A673 (cell line): ENCODE measurements around the gene CCR4. TPM values are rescaled to one million over a fixed set of nuclear protein-coding genes. Genes with fewer than 3 reads are reported as not detected.

Source experiments
- BruUV-seq: library from RNA; stranded (reverse); fragments of 400-500 nt; replicated peaks from 2 replicates; lab custom pipeline; 2021; lab: Mats Ljungman, UMichigan
- CTCF ChIA-PET: fragments of 300-600 bp; sonication (Branson Sonifier 250); formaldehyde crosslinking; loops from one replicate; lab custom pipeline; 2022; ENCODE audit warnings: antibody characterized with exemption; lab: Charles Lee
- POLR2A ChIA-PET: fragments of 300-600 bp; sonication (Branson Sonifier 250); formaldehyde crosslinking; loops from one replicate; lab custom pipeline; 2022; ENCODE audit warnings: antibody characterized with exemption; ENCODE audit not compliant: low non-redundant PET; lab: Charles Lee
- DNase-seq: peaks from one replicate; pipeline ENCODE4 v3.0.0-alpha.2; 2015; ENCODE audit warnings: low spot score
- H3K27ac ChIP-seq: fragments of 200-600 bp; sonication (generic); 2 replicates; pipeline ENCODE4 v1.5.1; 2016; ENCODE audit warnings: mixed run types, low read depth, mild to moderate bottlenecking, mixed read lengths, antibody characterized with exemption, low read length; ENCODE audit not compliant: poor library complexity, severe bottlenecking
- H3K27me3 ChIP-seq: fragments of 200-600 bp; sonication (generic); replicated peaks from 2 replicates; pipeline ENCODE4 v1.6.1; 2017; ENCODE audit warnings: mixed run types, low read depth, mild to moderate bottlenecking, mixed read lengths, antibody characterized with exemption, low read length; ENCODE audit not compliant: insufficient read depth, poor library complexity
- H3K36me3 ChIP-seq: fragments of 200-600 bp; sonication (generic); 2 replicates; pipeline ENCODE4 v1.6.1; 2016; ENCODE audit warnings: mixed run types, mild to moderate bottlenecking, mixed read lengths, antibody characterized with exemption, low read length; ENCODE audit not compliant: insufficient read depth, poor library complexity, severe bottlenecking
- H3K4me1 ChIP-seq: fragments of 200-600 bp; sonication (generic); 2 replicates; pipeline ENCODE4 v1.6.1; 2017; ENCODE audit warnings: mixed run types, mild to moderate bottlenecking, mixed read lengths, antibody characterized with exemption, low read length; ENCODE audit not compliant: insufficient read depth, poor library complexity, severe bottlenecking
- H3K4me3 ChIP-seq: fragments of 200-600 bp; sonication (generic); 2 replicates; pipeline ENCODE4 v1.5.1; 2016; ENCODE audit warnings: low read depth, mixed run types, mild to moderate bottlenecking, mixed read lengths, low read length; ENCODE audit not compliant: poor library complexity, severe bottlenecking
- H3K9me3 ChIP-seq: fragments of 200-600 bp; sonication (generic); 2 replicates; pipeline ENCODE4 v1.6.1; 2016; ENCODE audit warnings: mixed run types, low read depth, mild to moderate bottlenecking, mixed read lengths, antibody characterized with exemption, low read length; ENCODE audit not compliant: poor library complexity, severe bottlenecking
- CTCF ChIP-seq: fragments of 300-800, 200-600 bp; sonication (generic); conservative IDR thresholded peaks from 2 replicates; pipeline ENCODE4 v1.5.1; 2017; ENCODE audit warnings: low read depth, mild to moderate bottlenecking, antibody characterized with exemption, low read length, moderate library complexity, mixed read lengths
- EZH2 ChIP-seq: fragments of 200-600 bp; sonication (generic); IDR thresholded peaks from 2 replicates; pipeline ENCODE4 v1.6.1; 2017; ENCODE audit warnings: borderline replicate concordance, low read depth, mild to moderate bottlenecking, mixed read lengths, antibody characterized with exemption, low read length; ENCODE audit not compliant: poor library complexity, severe bottlenecking
- intact Hi-C: fragments of 100-400 bp; cut with micrococcal nuclease; formaldehyde crosslinking; loops from one replicate; pipeline ENCODE4 v1.10.0; 2022; ENCODE audit not compliant: unreplicated experiment
- total RNA-seq: library from RNA; stranded (reverse); gene quantifications from 2 replicates; pipeline ENCODE4 v1.2.3, GENCODE V29; 2021

CCR4 gene
- total RNA-seq, 1 experiment from 2014 or later, result not detected

DNA sequence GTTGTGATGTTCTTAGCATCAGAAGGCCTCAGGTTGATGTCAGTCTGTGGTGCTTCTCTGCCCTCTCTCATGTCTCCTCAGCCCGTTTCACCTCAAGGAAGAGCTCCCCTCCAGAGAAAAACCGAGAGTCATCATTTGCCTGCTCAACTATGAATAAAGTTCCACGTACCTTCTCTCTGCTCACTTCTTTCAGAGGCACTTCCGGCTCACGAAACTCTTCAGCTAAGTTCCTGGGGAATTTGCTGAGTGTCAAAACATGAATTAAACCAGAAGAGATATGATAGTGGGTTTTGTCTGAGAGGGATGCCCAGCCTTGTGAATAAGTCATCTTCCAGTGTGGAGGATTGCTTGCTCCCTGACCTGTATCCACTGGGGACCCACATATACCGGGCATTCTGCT is 37.7 kb downstream of the CCR4 start:
- intact Hi-C loops, result no loop called here
- H3K4me1 ChIP-seq, result no peaks in the 10 kb centered on the region
- no peak overlapping the region for H3K27ac ChIP-seq
- no peak overlapping the region for H3K4me3 ChIP-seq
- BruUV-seq, result no TSS peak
- no peak for DNase-seq
- TF ChIP-seq CTCF, result no peak
- TF ChIP-seq EZH2, result no peak
- CTCF ChIA-PET, result no interaction called here
- H3K36me3 ChIP-seq, result no peaks in the 10 kb centered on the region
- POLR2A ChIA-PET, result no interaction called here
- H3K9me3 ChIP-seq, result no peaks in the 10 kb centered on the region
- H3K27me3 ChIP-seq, result no peaks in the 10 kb centered on the region

GRCh38 chr3:32990116-32990515 is 38.7 kb downstream of the CCR4 start:
- no peak overlapping the region for H3K27ac ChIP-seq
- no peaks in the 10 kb centered on the region for H3K27me3 ChIP-seq
- TF ChIP-seq EZH2, result no peak
- TF ChIP-seq CTCF, result no peak
- intact Hi-C loops, result no loop called here
- ChIA-PET CTCF (no interaction called here), POLR2A (no interaction called here)
- no peak for DNase-seq
- H3K4me1 ChIP-seq, result no peaks in the 10 kb centered on the region
- H3K9me3 ChIP-seq, result no peaks in the 10 kb centered on the region
- H3K36me3 ChIP-seq, result no peaks in the 10 kb centered on the region
- no TSS peak for BruUV-seq
- no peak overlapping the region for H3K4me3 ChIP-seq

DNA sequence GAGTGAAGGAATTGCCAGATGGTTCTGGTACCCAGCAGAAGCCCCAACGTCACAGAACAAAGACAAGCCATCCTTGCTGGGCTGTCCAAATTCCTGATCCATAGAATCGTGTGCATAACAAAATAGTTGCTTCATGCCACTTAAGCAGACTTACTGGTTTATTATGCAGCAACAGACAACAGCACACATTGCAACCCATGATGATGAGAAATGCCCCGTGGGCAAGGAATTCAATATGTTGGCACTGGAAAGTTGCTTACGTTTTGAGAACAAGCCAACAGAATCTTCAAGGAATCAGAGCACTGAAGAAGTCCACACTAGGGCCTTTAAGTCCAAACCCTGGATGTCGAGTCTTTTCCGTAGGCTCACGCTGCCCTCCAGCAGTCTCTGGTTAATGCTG is 40.3 kb downstream of the CCR4 start:
- CTCF ChIA-PET, result no interaction called here

More for the DNA sequence above, 40.3 kb downstream of the CCR4 start:
- POLR2A ChIA-PET, result no interaction called here
- Histone ChIP-seq H3K27me3 (no peaks in the 10 kb centered on the region), H3K9me3 (no peaks in the 10 kb centered on the region), H3K4me3 (no peak overlapping the region), H3K27ac (no peak overlapping the region), H3K36me3 (no peaks in the 10 kb centered on the region), H3K4me1 (no peaks in the 10 kb centered on the region)
- no peak for TF ChIP-seq EZH2
- TF ChIP-seq CTCF, result no peak
- no peak for DNase-seq
- BruUV-seq, result no TSS peak
- intact Hi-C loops, result no loop called here
